ENCODE data around the gene SEMA7A.

DNA sequence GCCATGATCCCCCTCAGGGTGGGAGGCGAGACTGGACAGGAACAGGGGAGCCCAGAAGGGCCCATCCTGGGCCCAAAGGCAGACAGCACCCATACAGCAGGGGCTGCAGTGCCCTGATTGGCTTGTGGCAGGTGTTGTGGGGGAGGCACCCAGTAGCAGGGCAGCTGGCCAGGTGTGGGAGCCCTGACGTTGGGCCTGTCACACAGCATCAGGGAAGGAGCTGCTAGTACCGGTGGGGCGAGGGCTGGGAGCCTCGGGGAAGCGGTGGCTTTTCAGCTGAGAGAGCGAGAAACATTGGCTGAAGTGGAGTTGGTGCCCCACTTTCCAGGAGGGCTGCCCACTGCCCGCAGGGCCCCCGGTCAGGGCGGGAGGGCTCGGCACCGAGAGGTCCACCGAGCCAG lies 46.6 kb downstream of the SEMA7A start:
- TF ChIP-seq EZH2phosphoT487 (IDR thresholded peaks at IDR 0.05; ENCODE audit: borderline replicate concordance, low read length): no peak
- TF ChIP-seq, protein P1, sequence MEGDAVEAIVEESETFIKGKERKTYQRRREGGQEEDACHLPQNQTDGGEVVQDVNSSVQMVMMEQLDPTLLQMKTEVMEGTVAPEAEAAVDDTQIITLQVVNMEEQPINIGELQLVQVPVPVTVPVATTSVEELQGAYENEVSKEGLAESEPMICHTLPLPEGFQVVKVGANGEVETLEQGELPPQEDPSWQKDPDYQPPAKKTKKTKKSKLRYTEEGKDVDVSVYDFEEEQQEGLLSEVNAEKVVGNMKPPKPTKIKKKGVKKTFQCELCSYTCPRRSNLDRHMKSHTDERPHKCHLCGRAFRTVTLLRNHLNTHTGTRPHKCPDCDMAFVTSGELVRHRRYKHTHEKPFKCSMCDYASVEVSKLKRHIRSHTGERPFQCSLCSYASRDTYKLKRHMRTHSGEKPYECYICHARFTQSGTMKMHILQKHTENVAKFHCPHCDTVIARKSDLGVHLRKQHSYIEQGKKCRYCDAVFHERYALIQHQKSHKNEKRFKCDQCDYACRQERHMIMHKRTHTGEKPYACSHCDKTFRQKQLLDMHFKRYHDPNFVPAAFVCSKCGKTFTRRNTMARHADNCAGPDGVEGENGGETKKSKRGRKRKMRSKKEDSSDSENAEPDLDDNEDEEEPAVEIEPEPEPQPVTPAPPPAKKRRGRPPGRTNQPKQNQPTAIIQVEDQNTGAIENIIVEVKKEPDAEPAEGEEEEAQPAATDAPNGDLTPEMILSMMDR (conservative IDR thresholded peaks at IDR 0.05; ENCODE audit: low read depth, low read length): no peak
